ENCODE data around the gene ARID1B.
"Not testable (repeated sequence)": the region's sequence is repeated elsewhere in the genome, so short reads cannot be mapped to it uniquely, and the experiment has no call there.

ARID1B gene

DNA sequence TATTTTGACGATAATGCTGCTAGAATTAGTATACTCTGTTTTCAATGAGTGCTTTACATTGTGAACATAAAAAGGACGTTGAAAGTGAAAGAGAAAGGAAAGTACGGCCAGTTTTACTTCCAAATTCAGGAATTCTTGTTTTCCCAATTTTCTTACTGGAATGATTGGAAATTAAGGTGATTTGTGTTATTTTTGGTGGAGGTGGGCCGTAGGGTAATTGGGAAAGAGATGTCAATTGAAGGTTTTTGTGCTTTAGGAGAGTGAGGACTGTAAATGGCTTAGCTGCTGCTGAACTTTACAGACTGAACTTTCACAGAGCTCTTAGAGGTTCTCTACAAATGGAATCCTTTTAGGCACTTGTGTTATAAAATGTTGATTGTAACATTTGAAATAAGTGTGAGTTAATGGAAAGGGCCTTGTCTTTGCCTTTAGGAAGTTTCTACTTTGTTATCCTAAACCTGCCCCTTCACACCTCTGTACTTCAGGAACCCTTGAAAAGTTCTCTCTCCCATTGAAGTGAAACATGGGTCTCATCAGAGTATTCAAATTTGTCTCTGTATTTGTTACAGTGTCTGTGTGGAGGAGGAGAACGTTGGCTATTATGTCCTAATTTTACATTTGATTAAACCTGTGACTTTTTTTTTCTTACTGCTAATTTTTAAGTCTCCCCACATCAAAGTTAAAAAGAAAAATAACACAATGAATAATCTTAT, 256.4 kb downstream of the ARID1B start:
- DNase-seq = peak; percentile 19

DNA sequence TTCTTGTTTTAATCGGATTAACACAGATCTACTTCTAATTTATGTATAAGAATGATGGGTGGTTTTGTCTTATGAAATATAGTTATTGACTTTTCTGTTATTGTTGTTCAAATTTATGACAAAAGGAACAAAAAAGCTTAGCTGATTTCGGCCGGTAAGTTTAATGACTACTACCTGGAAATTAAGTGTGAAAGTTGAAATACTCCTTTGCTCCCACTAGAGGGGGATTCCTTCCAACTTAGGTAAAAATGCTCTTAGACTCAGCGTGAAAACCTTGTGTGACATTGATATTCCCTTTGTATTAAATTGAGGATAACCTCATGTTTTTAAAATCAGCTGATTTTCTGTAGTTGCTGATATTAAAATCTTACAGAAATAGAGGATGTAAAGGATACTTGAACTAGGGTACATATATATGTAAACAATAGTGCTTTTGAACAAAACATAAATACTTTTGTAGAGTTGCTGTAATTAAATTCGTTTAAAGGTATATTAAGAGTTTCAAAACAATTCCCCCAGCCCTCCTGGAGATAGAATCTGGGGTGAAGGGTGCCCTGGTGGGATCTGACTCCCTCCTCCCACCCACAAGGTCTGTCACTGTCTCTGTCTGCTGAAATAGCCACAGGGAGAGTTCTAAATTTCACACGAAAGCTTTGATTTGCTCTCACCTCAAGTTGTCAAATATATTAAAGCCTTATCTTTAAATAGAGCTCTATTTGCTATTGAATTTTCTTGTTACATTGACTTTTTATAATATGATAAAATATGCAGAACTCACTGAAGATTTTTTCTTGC, 257.5 kb downstream of the ARID1B start:
- DNase-seq = peak; percentile 67

DNA sequence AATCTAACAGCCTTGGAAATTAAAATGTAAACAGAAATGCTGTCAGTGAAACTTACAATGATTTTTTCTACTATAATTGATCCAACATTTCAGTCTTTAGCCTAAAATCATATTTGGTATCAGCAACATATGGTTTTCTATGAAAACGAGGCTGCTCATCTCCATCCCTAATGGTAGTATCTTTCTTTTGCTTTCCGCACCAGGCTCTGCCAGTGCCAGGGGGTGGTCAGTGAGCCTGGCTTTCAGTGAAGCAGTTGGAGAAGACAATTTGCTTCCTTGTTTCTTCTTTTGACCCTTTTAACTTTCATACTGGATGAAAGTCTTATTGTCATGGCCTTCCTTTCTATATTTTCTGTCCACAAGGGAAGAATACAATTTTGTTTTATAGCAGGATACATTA, 258.4 kb downstream of the ARID1B start:
- no peak for DNase-seq

DNA sequence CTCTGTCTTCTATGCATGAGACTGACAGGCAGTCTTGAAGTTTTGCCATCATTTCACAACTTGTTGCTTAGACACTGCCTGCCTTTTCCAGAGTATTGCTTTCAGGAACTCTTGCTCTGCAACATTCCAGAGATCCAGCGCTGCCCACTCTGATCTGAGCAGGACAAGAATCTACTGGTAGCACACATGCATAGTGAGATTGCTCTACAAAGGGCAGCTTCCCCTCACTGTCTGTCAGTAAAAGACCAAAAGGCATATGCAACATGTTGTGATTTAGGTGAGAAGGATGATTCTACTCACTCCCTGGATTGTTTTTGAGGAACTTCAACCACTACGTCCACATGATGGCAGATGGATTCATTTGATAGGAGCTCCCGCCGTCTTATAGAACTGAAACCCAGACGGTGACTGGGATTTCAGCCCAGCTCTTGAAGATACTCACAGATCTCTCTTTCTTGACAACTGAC, 259.1 kb downstream of the ARID1B start:
- DNase-seq = no peak

DNA sequence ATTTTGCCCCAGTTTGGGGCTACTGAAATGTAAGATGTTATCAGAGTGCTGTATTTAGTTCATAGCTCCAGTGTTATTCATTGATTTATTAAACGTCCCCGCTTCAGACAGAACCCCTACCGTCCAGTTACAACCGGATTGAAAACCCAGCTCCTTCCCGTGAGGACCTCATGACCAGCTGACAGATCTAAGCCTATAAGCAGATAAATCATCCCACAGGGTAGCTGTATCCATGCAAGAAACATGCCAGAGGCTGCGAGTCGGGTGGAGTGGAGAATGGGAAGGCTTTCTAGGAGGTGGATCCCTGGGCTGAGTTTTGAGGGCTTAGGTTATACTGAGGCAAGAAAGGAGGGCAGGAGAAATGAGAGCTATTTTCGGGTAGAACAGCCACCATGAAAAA, 260.0 kb downstream of the ARID1B start:
- DNase-seq = no peak

DNA sequence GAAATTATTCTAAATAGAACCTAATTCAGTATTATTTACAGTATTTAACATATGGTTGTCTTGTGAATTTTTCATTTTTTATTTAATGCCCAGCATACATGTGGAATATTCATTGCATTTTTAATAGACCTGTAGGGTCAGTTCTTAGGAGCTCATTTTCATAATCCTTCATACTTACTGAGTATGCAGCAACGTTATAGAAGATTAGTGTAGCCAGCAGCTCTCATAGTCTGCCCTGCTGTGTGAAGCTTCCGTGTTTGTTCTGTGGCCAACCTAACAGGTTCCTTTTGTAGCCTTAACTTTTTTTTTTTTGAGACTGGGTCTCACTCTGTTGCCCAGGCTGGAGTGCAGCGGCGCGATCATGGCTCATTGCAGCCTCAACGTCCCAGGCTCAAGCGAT, 261.4 kb downstream of the ARID1B start:
- no peak for DNase-seq

DNA sequence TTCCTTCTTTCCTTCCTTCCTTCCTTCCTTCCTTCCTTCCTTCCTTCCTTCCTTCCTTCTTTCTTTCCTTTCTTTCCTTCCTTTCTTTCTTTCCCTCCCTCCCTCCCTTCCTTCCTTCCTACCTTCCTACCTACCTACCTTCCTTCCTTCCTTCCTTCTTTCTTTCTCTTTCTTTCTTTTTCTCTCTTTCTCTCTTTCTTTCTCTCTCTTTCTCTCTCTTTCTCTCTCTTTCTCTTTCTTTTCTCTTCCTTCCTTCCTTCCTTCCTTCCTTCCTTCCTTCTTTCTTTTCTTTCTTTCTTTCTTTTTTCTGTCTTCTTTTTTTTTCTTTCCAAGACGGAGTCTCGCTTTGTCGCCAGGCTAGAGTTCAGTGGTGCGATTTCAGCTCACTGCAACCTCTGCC, 262.5 kb downstream of the ARID1B start:
- not testable (repeated sequence) for DNase-seq

DNA sequence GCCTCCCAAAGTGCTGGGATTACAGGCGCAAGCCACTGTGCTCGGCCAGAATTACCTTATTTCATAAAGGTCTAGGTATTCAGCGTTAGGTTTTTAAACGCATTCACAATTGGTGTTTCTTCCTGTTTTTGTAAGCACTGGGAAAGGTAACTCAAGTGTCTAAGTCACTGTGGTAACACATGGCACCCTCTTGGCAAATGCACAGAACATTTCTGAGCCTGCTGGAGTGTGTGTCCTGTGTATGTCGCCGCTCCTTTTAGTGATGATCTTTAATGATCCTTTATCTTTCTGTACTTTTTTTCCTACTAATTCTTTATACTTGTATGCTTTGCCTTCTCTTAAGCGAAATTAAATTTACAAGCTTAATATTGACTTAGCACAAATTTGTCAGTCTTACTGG, 263.0 kb downstream of the ARID1B start:
- DNase-seq = no peak

DNA sequence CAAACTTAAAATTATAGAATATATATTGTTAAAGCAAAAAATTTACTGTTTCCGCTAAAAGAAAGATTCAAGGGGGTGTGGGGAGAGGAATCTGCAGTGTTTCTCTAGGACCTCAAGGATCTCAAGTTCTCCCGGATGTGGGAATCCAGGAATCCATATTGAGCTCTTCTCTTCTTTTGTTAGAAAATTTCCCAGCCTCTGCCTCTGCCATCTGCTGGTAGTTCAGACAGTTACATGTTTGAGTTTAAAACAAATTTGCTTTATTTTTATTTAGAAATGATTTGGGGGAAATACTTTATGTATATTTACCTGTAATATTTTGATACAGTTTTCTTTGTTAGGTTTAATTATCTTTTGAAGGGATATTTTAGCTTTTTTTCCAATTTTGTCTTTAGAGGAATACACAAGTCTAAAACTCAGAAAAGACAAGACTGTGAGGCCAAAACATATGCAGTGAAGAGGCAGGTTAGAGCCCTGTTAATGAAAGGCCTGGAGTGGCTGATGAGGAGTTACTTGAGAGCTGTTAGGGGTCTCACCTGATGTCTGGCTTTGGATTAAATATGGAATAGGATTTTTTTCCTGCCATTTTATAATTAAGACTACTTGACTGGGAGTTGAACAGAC, 268.8 kb downstream of the ARID1B start:
- DNase-seq = no peak

DNA sequence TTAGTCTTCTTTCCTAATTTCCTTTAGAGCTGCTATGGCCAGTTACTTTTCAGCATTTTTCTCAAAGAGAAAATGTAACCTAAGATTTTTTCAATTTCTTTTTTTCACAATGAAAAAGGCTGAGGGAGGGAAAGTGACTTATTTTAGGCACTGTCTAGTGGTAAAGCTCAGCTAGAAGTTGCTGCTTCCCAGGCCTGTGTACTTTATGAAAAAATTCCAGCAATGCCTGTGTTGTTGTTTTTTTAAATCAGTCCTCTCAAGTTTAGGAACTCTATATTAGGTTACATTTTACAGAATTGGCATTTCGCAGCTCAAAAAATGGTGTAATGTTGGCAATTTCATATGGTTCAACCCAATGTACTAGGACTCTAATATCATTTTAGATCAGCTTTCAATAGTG, 269.6 kb downstream of the ARID1B start:
- DNase-seq = no peak

DNA sequence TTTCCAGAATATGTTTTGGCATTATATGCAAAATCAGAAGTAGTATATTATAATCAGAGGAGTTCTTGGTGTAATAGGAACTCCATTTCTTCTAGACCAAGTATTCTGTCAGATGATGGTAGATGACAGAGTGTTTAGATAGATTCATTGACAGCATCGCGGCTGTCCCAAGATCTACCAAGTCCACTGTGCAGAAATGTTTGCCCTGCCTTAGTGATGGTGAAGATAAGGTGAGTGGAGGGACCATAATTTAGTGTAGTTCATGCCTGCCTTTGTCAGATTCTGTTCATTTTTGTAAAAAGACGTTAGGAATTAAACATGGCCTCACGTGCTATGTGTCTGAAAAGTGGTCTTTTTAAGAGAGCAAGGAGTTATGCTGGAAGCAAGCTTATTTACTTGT, 270.1 kb downstream of the ARID1B start:
- no peak for DNase-seq

DNA sequence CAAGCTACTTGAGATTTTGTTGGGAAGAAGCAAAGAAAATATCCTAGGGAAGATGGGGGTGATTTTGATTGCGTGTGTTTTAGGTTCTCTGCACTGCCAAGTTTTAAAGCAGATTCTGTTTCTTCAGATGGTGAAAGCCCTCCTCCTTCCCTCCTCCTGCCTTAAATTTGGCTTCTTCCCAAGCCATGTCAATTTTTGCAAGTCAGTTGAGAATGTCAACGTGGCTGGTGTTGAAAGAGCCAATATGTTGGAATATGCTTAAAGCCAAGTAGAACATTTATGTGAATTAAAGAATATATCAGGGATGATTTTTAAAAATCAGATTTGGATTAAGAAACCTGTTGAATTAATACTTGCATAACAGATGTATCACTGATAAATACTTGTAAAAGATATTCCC, 270.8 kb downstream of the ARID1B start:
- no peak for DNase-seq

DNA sequence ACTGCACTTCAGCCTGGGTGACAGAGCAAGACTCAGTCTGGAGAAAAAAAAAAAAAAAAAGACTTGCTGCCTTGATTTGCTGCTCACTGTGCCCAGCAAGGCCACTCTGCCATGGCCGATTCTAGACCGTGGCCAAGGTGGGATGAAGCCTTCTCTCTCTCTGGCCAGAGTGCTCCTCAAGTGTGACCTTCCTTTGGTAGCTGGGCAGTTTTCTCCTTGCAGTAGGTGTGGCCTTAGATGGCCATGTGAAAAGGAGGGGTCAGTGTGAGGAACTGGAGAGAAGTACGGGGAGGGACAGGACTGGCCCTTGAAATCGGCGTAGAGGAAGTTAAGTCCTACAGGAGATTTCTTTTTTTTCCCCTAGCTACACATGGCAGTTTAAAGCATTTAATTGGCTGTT, 272.0 kb downstream of the ARID1B start:
- no peak for DNase-seq

DNA sequence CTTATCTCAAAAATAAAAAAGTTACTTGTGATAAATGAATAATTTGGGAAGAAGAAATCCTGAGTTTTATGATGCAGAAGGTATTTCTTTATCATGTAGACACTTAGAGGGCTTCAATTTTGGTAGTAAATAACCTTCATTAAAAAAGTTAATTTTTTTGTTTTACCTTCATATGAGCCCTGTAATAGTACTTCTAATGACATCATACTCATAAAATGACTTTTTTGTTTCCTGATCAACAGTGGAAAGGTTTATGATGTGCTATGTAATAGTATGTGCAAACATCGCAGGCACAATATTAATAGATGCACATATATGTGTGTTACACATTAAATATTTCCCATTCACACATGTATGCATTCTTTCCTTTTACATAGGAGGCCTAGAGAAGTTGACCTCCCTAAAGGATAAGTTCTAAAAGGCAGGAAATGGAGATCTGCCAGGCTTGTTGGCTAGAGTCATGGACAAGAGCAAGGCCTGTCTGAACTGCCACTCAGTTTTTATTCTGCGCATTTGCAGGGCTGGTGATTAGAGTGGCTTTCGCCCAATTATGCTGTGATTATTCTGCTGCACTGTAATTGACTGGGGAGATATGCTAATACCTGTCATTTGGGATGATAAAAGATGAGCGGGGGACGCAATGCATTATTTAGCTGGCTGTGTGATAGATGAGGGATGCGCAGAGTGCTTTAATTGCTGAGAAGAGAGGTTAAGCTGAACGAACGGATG, 273.5 kb downstream of the ARID1B start:
- DNase-seq = no peak

DNA sequence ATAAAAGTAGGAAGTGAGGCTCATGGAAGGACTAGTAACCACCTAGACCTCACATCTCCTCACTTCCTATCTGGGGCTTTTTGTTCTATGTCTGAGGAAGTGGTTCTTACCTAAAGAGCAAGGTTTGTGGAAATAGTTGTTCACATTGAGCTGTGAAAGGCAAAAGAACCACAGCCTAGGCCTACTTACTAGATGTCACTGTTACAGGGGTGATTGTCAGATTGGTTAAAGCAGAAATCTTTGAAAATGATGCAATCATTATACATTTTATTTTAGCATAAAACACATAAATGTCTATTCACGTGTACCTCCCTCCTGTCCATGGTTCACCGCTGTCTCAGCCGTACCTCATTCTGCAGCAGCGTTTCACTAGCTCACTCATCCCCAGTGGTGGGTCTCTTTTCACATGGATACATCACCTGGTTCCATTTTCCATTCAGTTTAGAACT, 277.4 kb downstream of the ARID1B start:
- peak; percentile 75 for DNase-seq

DNA sequence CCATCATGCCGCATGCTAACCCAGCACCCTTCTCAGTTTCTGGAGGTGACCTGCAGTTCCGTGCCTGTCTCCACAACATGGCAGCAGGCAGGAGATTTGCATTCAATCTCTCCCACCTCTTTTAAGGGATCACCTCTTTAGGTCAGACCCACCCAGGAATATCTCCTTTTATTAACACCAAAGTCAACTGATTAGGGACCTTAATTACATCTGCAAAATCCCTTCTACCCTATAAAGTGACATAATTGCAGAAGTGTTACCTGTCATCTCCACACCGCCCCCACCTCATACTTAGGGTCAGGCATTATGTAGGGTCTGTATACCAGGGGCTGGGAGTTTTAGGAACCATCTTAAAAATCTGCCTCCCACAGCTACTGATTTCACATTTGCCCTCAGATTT, 278.7 kb downstream of the ARID1B start:
- no peak for DNase-seq

DNA sequence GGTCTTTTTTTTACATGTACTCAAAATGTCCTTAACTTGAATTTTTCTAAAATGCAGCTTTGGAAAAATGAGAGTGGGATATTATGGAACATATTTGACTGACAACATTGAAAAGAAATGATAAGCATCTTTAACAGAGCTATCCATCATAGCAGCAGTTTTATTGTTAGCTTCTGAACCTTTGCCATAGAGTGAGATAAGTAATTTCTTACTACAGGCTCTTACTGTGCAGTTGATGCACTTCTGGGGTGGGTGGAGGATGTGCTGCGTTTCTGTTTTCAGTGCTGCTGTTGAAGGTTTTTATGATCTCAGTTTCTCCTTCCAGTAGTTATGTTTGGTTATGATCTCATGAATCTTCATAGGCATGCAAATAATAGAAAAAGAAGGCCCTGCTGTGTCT, 279.1 kb downstream of the ARID1B start:
- DNase-seq = no peak

DNA sequence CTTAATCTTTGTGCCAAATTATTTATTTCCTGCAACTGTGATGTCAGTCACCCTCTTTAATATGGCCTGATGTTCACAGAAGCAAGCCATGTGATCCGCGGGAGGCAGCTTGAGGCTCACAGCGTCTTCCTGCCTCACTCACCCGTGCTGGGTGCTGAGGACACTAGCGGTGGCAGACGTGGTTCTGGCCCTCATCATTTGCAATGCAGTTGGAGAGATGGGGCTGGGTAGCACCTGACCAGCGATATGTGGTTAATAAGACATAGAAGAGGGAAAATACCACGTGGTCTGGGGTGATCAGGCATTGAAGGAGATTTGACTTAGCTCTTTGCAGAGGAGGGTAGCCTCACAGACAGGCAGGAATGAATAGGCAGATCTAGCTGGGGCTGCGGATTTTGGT, 281.4 kb downstream of the ARID1B start:
- no peak for DNase-seq

DNA sequence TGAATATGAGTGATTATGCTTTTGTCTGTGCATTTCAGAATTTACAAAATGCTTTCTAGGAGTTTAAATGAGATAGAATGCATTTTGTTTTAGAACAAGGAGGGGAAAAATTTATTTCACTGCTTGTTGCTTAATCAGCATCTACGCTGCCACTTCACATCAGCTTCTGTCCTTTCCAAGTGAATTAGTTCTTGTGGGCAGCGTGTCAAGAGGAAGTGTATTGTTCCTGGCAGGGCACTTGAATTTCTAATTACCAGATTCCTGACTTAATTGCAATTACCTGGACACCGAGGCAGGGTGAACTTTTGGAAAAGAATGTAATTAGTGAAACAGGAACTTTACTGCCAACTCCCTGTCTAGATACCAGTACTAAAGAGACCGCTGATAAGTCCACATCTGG, 282.6 kb downstream of the ARID1B start:
- no peak for DNase-seq

DNA sequence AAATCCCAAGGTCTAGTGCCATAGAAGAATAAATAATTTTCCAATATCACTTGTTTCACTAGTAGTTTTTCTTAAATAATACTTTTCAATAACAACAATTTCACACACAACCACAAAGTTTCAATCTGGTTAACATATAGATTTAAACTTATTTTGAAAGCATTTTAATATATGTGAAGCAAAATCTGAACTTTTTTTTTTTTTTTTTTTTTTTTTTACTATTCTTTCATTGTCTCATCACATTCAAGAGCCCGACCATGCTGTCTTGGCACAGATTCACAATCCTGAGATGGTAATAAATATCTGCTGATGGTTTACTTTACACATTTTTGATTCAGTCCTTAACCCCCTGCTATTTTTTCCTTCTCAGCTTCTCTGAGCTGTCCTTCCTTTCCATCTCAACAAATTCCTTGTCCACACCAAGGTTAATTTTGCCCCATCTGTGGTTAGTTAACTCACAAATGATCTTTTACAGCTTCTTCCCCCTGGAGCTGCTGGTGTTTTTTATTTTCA, 283.3 kb downstream of the ARID1B start:
- DNase-seq = no peak

DNA sequence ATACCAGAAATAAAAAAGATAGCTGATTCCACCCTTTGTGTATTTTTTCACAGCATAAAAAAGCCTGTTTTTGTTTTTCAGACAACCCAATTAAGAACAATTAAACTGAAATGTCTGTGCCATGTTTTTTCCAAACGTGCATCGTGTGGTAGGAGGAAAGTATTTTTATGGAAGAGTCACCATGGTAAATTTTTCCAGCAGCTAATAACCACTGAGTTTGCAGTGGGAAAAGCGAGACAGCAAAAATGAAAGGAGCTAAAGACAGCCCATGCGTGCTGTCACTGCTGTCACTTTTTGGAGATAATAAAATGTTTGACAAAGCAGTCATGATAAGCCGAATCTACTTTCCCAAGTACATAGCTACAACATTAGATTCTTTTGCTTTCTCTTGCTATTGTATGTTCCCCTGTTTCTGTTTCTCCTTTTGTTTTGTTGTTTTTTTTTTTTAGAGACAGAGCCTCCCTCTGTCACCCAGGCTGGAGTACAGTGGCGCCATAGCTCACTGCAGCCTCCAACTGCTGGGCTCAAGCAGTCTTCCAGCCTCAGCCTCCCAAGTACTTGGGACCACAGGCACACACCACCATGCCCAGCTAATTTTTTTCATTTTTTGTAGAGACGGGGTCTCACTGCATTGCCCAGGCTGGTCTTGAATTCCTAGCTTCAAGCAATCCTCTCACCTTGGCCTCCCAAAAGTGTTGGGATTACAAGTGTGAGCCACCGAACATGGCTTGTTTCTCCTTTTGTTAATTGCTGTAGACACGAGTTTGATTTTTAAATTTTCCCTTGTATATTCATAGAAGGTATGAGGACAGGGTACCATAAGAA, 284.8 kb downstream of the ARID1B start:
- no peak for DNase-seq
